Mucosa of rectum (tissue), 2 donors: Measurements from ENCODE around the gene NFATC1.

Experiments used
- H3K27ac ChIP-seq, 2 donors: one replicate each; pipeline ENCODE4 v1.7.0; 2013; ENCODE audit warnings: inconsistent platforms in 2 of 2, low read depth in 2 of 2, low read length in 2 of 2
- H3K27me3 ChIP-seq, 2 donors: one replicate each; pipeline ENCODE4 v1.7.0; 2013; ENCODE audit warnings: low read length in 2 of 2; ENCODE audit not compliant: control insufficient read depth in 2 of 2, insufficient read depth in 2 of 2
- H3K36me3 ChIP-seq, 2 donors: one replicate each; pipeline ENCODE4 v1.7.0; 2013; ENCODE audit warnings: low read length in 2 of 2; ENCODE audit not compliant: control insufficient read depth in 2 of 2, insufficient read depth in 2 of 2
- H3K4me1 ChIP-seq, 2 donors: one replicate each; pipeline ENCODE4 v1.7.0; 2013; ENCODE audit warnings: low read length in 2 of 2, mild to moderate bottlenecking in 1 of 2; ENCODE audit not compliant: control insufficient read depth in 2 of 2, insufficient read depth in 2 of 2
- H3K4me3 ChIP-seq, 2 donors: one replicate each; pipeline ENCODE4 v1.7.0; 2013; ENCODE audit warnings: low read length in 2 of 2
- H3K9ac ChIP-seq, 2 donors: one replicate each; pipeline ENCODE4 v1.7.0; 2013; ENCODE audit warnings: low read length in 2 of 2, low read depth in 1 of 2, mild to moderate bottlenecking in 1 of 2
- H3K9me3 ChIP-seq, 2 donors: one replicate each; pipeline ENCODE4 v1.7.0; 2013; ENCODE audit warnings: low read length in 2 of 2; ENCODE audit not compliant: control insufficient read depth in 2 of 2
- donor health status: healthy.
- donor health status: Normal muscosa, but diverticular disease.

Gene NFATC1

DNA sequence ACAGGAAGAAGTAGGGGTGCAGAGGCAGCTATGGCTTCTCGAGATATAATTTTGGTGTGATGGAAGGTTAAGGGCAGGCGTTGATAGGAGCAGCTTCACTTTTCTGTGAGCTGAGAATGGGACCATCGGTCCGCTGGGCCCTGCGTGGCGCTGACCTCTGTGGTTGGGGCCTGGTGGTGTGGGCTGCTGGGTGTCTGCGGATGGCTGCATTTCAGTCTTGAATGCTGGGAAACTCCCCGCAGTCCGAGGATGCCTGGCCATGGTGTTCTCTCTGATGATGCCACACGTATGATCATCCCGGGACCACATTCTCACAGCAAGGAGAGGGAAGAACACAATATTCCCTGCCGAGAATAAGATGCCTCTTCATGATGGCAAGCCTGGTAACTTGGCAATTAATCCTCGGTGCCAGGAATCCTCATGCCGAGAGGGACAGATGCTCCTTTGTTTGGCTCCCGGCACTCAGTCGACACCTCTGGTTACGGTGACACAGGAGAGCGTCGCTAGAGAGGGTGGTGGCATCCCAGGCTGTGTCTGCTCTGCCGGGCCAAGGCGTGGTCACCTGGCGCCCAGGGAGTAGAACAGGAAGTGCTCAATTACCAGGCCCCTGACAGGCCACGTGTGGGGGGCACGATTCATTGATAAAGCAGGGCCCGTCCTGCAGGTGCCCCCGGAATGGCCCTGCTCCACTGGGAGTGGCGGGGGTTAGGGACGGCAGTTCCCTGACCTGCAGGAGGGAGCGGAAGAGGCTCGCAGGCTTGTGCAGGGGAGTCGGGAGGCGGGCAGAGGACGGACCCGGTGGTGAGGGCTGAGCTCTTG lies 164.5 kb downstream of the NFATC1 start:
- H3K4me1 ChIP-seq, result no peaks in the 10 kb centered on the region

DNA sequence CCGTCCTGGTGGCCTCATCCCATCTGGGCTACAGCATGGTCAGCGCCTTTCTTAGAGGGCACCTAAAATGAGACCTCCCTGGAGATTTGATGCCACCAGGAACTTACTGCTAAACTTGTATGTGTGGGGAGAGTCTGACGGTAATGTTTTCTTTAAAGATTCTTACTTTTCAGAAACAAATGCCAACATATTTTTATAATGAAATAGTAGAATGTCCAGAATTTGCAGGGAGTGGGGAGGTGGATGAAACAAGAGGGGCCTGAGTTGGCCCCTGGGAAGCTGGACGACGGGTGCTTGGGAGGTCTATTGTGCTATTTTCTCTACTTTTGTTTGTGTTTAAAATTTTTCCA lies 165.1 kb downstream of the NFATC1 start:
- no peaks in the 10 kb centered on the region for H3K36me3 ChIP-seq
- no peaks in the 10 kb centered on the region for H3K4me1 ChIP-seq
- no peaks in the 10 kb centered on the region for H3K27me3 ChIP-seq
- no peaks in the 10 kb centered on the region for H3K9me3 ChIP-seq
- H3K27ac ChIP-seq, result no peak overlapping the region
- no peak overlapping the region for H3K4me3 ChIP-seq
- no peak overlapping the region for H3K9ac ChIP-seq

More for the DNA sequence above, 164.5 kb downstream of the NFATC1 start:
- Histone ChIP-seq H3K9me3 (no peaks in the 10 kb centered on the region), H3K4me3 (no peak overlapping the region), H3K9ac (no peak overlapping the region), H3K27me3 (no peaks in the 10 kb centered on the region), H3K36me3 (no peaks in the 10 kb centered on the region), H3K27ac (no peak overlapping the region)

DNA sequence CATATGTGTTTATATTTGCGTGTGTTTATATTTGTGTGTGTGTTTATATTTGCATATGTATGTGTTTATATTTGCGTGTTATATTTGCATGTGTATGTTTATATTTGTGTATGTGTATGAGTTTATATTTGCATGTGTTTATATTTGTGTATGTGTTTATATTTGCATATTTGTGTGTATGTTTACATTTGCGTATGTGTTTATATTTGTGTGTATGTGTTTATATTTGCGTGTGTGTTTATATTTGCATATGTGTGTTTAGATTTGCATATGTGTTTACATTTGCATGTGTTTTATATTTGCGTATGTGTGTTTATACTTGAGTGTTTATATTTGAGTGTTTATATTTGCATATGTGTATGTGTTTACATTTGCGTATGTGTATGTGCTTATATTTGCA lies 168.2 kb downstream of the NFATC1 start:
- Histone ChIP-seq H3K27ac (no peak overlapping the region), H3K27me3 (peaks cover 0 to 4% of the 10 kb centered on the region in 2 donors), H3K9me3 (no peaks in the 10 kb centered on the region), H3K4me3 (no peak overlapping the region), H3K4me1 (peaks cover 0 to 2% of the 10 kb centered on the region in 2 donors), H3K36me3 (no peaks in the 10 kb centered on the region), H3K9ac (no peak overlapping the region)

DNA sequence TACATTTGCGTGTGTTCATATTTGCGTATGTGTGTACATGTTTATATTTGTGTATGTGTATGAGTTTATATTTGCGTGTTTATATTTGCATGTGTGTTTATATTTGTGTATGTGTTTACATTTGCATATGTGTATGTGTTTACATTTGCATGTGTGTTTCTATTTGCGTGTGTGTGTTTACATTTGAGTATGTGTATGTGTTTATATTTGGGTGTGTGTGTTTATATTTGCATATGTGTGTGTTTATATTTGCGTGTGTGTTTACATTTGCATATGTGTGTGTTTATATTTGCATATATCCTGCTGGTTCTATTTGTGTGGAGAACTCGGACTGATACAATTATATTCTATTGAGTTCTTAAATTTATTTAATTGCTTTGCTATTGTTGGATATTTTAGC lies 168.7 kb downstream of the NFATC1 start:
- Histone ChIP-seq H3K9ac (no peak overlapping the region), H3K27ac (no peak overlapping the region), H3K9me3 (no peaks in the 10 kb centered on the region), H3K27me3 (peaks cover 0 to 4% of the 10 kb centered on the region in 2 donors), H3K4me1 (peaks cover 0 to 2% of the 10 kb centered on the region in 2 donors), H3K36me3 (no peaks in the 10 kb centered on the region), H3K4me3 (no peak overlapping the region)

DNA sequence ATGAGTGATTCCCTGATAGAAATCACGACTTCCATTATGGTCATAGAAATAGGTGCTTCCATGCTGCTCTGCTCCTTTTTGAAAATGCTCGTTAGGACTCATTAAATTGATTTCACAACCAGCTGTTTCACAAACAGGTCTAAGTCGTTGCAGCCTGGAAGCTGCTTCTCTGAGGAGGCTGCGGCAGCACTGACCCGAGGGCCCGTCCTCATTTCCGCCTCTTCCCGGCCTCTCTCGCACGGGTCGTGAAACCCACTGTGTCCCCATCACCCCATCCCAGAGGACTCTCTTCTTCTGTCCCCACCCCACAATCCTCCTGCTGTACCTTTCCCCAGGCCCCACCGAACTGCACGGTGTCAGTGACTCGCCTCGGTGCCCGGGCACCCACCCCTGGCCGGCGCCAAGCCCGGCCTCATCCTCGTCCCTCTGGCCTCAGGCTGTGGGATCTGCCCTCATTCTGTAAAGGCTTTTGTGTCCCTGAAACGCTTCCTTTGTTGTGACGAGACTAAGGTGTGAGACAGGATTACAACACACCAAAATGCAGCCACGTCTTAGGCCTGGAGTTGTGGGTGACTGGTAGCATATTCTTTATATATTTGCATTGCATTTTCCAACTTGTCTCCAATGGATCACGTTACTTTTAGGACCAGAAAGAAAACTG lies 171.2 kb downstream of the NFATC1 start:
- no peaks in the 10 kb centered on the region for H3K9me3 ChIP-seq
- H3K27ac ChIP-seq, result no peak overlapping the region
- H3K4me3 ChIP-seq, result no peak overlapping the region
- H3K9ac ChIP-seq, result no peak overlapping the region
- H3K36me3 ChIP-seq, result no peaks in the 10 kb centered on the region
- H3K4me1 ChIP-seq, result peaks cover 0 to 2% of the 10 kb centered on the region in 2 donors
- H3K27me3 ChIP-seq, result peaks cover 0 to 4% of the 10 kb centered on the region in 2 donors

DNA sequence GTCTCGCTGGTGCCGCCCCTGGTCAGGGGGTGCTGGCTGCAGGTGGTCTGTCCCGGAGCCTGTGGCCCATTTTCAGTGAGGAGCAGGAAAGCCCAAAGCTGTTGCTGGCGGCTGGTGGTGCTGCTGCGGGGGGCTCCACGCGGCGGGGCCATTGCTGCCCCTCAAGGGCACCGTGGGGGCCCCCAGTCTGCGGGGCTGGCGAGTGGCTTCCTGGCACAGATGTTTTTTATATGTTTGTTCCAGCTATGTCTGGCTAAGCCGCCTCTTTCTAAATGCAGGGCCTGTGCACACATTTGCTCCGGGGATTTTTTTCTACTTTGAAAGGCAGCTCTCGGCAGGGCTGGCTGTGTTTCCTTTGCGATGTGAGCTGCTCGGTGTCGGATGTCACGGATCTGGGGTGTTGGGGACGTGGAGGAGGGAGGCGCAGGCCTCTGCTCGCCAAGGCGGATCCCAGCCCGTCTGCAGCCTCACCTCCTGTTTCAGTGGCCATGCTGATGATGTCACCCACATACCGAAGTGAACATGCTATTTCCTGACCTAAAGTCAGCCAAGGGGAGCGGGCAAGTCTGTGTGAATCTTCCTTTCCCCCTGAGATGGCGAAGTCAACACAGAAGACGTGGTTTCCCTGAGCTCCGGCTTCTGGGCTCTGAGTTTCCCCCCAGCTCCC lies 171.9 kb downstream of the NFATC1 start:
- H3K27ac ChIP-seq, result no peak overlapping the region
- H3K4me1 ChIP-seq, result peaks cover 0 to 2% of the 10 kb centered on the region in 2 donors
- no peak overlapping the region for H3K4me3 ChIP-seq
- H3K36me3 ChIP-seq, result no peaks in the 10 kb centered on the region
- no peak overlapping the region for H3K9ac ChIP-seq
- no peaks in the 10 kb centered on the region for H3K9me3 ChIP-seq
- H3K27me3 ChIP-seq, result peaks cover 0 to 4% of the 10 kb centered on the region in 2 donors

DNA sequence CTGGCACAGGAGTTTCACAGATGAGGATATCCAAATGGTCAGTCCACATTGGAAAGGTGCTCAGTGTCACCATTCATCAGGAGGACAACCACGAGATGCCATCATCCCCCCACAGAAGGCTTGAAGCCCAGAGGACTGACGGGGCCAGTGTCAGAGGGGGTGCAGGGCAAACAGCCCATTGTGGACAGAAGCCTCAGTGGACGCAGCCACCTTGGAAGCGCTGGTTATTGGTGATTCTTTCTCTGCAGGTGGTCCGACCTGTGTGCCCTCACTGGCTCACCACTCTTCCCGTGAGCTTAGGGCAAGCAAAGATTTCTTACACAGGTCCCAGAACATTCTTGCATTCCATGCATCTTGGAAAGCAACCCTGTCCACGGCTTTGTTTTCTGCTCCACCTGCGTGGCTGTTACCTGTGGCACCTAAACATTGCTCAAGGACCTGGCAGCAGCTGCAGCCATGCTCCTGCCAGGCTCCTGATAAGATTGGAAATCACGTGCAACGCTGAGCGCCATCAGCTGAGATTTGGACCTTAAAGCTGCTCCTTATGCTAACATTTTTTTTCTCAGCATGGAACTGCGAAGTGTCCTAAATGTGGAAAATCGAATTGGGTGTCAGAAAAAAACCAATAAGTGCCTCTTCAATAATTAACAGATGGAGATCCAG lies 172.9 kb downstream of the NFATC1 start:
- Histone ChIP-seq H3K4me3 (no peak overlapping the region), H3K36me3 (no peaks in the 10 kb centered on the region), H3K9ac (no peak overlapping the region), H3K27me3 (peaks cover 0 to 4% of the 10 kb centered on the region in 2 donors), H3K27ac (no peak overlapping the region), H3K9me3 (peaks cover 0 to 5% of the 10 kb centered on the region in 2 donors), H3K4me1 (peaks cover 0 to 2% of the 10 kb centered on the region in 2 donors)

DNA sequence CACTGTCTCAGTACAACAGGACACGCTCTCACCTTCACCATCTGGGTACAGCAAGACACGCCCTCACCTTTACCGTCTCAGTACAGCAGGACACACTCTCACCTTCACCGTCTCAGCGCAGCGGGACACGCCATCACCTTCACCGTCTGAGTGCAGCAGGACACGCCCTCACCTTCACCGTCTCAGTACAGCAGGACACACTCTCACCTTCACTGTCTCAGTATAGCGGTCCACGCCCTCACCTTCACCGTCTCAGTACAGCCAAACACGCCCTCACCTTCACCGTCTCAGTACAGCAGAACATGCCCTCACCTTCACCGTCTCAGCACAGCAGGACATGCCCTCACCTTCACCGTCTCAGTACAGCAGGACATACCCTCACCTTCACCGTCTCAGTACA lies 174.0 kb downstream of the NFATC1 start:
- H3K9me3 ChIP-seq, result peaks cover 0 to 5% of the 10 kb centered on the region in 2 donors
- H3K4me1 ChIP-seq, result peaks cover 0 to 2% of the 10 kb centered on the region in 2 donors
- H3K27ac ChIP-seq, result no peak overlapping the region
- H3K9ac ChIP-seq, result no peak overlapping the region
- no peaks in the 10 kb centered on the region for H3K36me3 ChIP-seq
- H3K27me3 ChIP-seq, result peaks cover 0 to 4% of the 10 kb centered on the region in 2 donors
- no peak overlapping the region for H3K4me3 ChIP-seq

DNA sequence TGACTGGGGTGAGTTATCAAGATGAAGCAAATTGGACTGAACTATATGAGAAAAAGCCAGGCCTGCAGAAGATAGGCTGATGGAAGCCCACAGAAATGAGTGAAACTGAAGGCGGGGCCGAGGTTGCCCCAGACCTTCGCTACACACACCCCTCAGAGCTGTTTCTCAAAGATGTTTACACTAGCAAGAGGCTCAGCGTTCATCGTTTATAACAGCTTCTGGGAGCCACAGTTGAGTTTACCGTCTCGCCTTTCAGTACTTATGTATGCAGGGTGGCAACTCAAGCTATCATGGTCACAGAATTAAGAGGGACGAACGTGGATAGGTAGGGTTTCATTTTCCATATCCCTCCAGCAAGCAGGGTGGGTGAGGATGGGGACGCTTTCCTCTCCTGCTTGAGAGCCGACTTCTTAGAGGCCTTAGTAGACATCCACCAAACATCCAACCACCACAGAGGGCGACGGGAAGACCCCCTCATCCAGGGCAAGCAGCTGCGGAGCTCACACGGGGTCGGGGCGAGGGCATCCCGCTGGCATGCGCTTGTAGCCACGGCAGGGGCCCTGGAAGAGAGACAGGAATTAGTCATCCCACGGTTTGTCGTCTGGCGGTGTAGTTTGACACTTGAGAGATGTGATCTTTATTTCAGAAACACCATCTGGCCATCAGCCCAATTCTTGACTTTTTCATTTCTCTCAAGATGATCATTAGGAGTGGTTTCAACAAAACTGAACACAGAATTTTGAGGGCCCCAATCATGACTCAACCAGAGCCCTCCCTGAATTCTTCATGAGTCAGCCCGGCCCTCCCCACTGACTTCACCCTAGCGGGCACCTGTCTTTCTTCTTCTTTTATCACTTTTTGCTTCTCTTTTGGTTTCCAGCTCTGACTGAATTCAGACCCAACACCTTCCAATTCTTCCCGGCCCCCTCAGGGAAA lies 174.8 kb downstream of the NFATC1 start:
- Histone ChIP-seq H3K27ac (no peak overlapping the region), H3K27me3 (peaks cover 0 to 4% of the 10 kb centered on the region in 2 donors), H3K9ac (no peak overlapping the region), H3K36me3 (no peaks in the 10 kb centered on the region), H3K4me1 (peaks cover 2% of the 10 kb centered on the region in 2 donors), H3K9me3 (peaks cover 0 to 5% of the 10 kb centered on the region in 2 donors), H3K4me3 (no peak overlapping the region)
